Keratinocyte (primary cell): ENCODE measurements around the gene ENTPD8. TPM values are rescaled to one million over a fixed set of nuclear protein-coding genes. Genes with fewer than 3 reads are reported as not detected.

Experiments used
- DNase-seq: peaks from one replicate; pipeline ENCODE4 v3.0.0-alpha.2; 2011; ENCODE audit warnings: low read depth, missing footprints, low spot score
- FAIRE-seq: peaks from 2 replicates; lab custom pipeline; 2011; peaks lifted over from hg19 to GRCh38; lab: Jason Lieb, UNC
- H2AFZ ChIP-seq: 2 replicates; pipeline ENCODE4 v1.6.0; 2012; ENCODE audit warnings: low read length, control low read depth, inconsistent platforms; ENCODE audit not compliant: control insufficient read depth
- H3K27ac ChIP-seq: 2 replicates; pipeline ENCODE4 v1.5.1; 2011; ENCODE audit warnings: low read length; ENCODE audit not compliant: control insufficient read depth, insufficient read depth
- H3K27me3 ChIP-seq: 3 replicates; pipeline ENCODE4 v1.6.0; 2011; ENCODE audit warnings: low read length; ENCODE audit not compliant: control insufficient read depth, insufficient read depth; ENCODE audit errors: extremely low read depth
- H3K36me3 ChIP-seq, 2 experiments: 2 replicates in 1 of 2; 3 replicates in 1 of 2; pipeline ENCODE4 v1.5.1; 2011; ENCODE audit warnings: low read length in 2 of 2, mild to moderate bottlenecking in 1 of 2; ENCODE audit not compliant: control insufficient read depth in 2 of 2, insufficient read depth in 2 of 2; ENCODE audit errors: extremely low read depth in 1 of 2
- H3K4me1 ChIP-seq: 3 replicates; pipeline ENCODE4 v1.5.1; 2011; ENCODE audit warnings: low read length; ENCODE audit not compliant: control insufficient read depth, insufficient read depth; ENCODE audit errors: extremely low read depth
- H3K4me2 ChIP-seq: 3 replicates; pipeline ENCODE4 v1.6.0; 2011; ENCODE audit warnings: low read depth, low read length; ENCODE audit not compliant: control insufficient read depth, insufficient read depth; ENCODE audit errors: extremely low read depth
- H3K4me3 ChIP-seq, 3 experiments: fragments of 200-600 bp in 1 of 3; sonication (generic) in 1 of 3; 2 replicates in 2 of 3; 3 replicates in 1 of 3; pipeline ENCODE4 v1.5.1; 2011 to 2016; ENCODE audit warnings: low read length in 3 of 3, mild to moderate bottlenecking in 3 of 3, control low read depth in 2 of 3, inconsistent platforms in 1 of 3, low read depth in 1 of 3, mixed read lengths in 1 of 3, mixed run types in 1 of 3, moderate library complexity in 1 of 3; ENCODE audit not compliant: control insufficient read depth in 2 of 3, insufficient read depth in 2 of 3; ENCODE audit errors: extremely low read depth in 1 of 3
- H3K79me2 ChIP-seq: 2 replicates; pipeline ENCODE4 v1.6.0; 2012; ENCODE audit warnings: low read length; ENCODE audit not compliant: control insufficient read depth, insufficient read depth
- H3K9ac ChIP-seq: 3 replicates; pipeline ENCODE4 v1.6.0; 2011; ENCODE audit warnings: low read length; ENCODE audit not compliant: control insufficient read depth, insufficient read depth; ENCODE audit errors: extremely low read depth
- H3K9me1 ChIP-seq: 3 replicates; pipeline ENCODE4 v1.6.0; 2011; ENCODE audit warnings: low read length; ENCODE audit not compliant: control insufficient read depth, insufficient read depth; ENCODE audit errors: extremely low read depth
- H3K9me3 ChIP-seq: 2 replicates; pipeline ENCODE4 v1.5.1; 2012; ENCODE audit warnings: low read depth, low read length; ENCODE audit not compliant: control insufficient read depth
- H4K20me1 ChIP-seq: 3 replicates; pipeline ENCODE4 v1.6.0; 2011; ENCODE audit warnings: low read length; ENCODE audit not compliant: control insufficient read depth, insufficient read depth; ENCODE audit errors: extremely low read depth
- CTCF ChIP-seq, 3 experiments: IDR thresholded peaks in 1 of 3; conservative IDR thresholded peaks in 1 of 3; optimal IDR thresholded peaks in 1 of 3; 2 replicates in 2 of 3; 3 replicates in 1 of 3; pipeline versions ENCODE3 to v1.5.1; 2011; ENCODE audit warnings: low read length in 3 of 3, mild to moderate bottlenecking in 3 of 3, moderate library complexity in 2 of 3, control low read depth in 1 of 3, inconsistent platforms in 1 of 3; ENCODE audit not compliant: insufficient read depth in 2 of 3; ENCODE audit errors: extremely low read depth in 1 of 3
- EZH2 ChIP-seq: IDR thresholded peaks from one replicate; pipeline ENCODE4 v1.6.1; 2012; ENCODE audit warnings: inconsistent platforms, mild to moderate bottlenecking, low read length, moderate library complexity
- dilution Hi-C: fragments of 300-500 bp; cut with MboI; formaldehyde crosslinking; loops from one replicate; pipeline ENCODE4 v1.7.0; 2020; ENCODE audit warnings: low sequenced_read_pairs; ENCODE audit not compliant: extremely low pct_ligation_motif_present
- polyA plus RNA-seq, 5 experiments: library from polyadenylated mRNA; depleted of rRNA in 3 of 5; stranded (reverse) in 3 of 5; stranded (forward) in 1 of 5; unstranded in 1 of 5; fragments of >200 nt; gene quantifications; 1 replicate in 1 of 5; 2 replicates in 3 of 5; 3 replicates in 1 of 5; pipeline versions ENCODE4 v1.2.1 to v1.2.3, GENCODE V29; 2011 to 2012; ENCODE audit warnings: missing spikeins in 2 of 5, low read depth in 1 of 5, low replicate concordance in 1 of 5

Gene ENTPD8
- polyA plus RNA-seq, 1 donor (not counting 4 experiments of a cell fraction or from before 2014, with no cell fraction given): not detected

- TF ChIP-seq EZH2 (no peak), CTCF (optimal IDR thresholded peaks at IDR 0.05 in 1 of 3, IDR thresholded peaks at IDR 0.05 in 1 of 3, conservative IDR thresholded peaks at IDR 0.05 in 1 of 3; ENCODE audit: extremely low read depth in 1 of 3, insufficient read depth in 2 of 3, low read length in 3 of 3) (no peak)
- Histone ChIP-seq H3K4me1 (peaks cover 13% of the 10 kb centered on the region), H3K36me3 (no peaks in the 10 kb centered on the region), H3K27ac (no peak overlapping the region), H4K20me1 (no peaks in the 10 kb centered on the region), H3K9ac (no peak overlapping the region), H3K27me3 (peaks cover 3% of the 10 kb centered on the region), H3K9me1 (no peaks in the 10 kb centered on the region), H3K79me2 (no peaks in the 10 kb centered on the region), H2AFZ (no peak overlapping the region), H3K4me2 (no peak overlapping the region), H3K9me3 (no peaks in the 10 kb centered on the region), H3K4me3 (no peak overlapping the region)
- no peak for DNase-seq
- no peak for FAIRE-seq
- dilution Hi-C loops: no loop called here
Measured at GRCh38 chr9:137429546-137429890, 11.6 kb downstream of the ENTPD8 start.

DNA sequence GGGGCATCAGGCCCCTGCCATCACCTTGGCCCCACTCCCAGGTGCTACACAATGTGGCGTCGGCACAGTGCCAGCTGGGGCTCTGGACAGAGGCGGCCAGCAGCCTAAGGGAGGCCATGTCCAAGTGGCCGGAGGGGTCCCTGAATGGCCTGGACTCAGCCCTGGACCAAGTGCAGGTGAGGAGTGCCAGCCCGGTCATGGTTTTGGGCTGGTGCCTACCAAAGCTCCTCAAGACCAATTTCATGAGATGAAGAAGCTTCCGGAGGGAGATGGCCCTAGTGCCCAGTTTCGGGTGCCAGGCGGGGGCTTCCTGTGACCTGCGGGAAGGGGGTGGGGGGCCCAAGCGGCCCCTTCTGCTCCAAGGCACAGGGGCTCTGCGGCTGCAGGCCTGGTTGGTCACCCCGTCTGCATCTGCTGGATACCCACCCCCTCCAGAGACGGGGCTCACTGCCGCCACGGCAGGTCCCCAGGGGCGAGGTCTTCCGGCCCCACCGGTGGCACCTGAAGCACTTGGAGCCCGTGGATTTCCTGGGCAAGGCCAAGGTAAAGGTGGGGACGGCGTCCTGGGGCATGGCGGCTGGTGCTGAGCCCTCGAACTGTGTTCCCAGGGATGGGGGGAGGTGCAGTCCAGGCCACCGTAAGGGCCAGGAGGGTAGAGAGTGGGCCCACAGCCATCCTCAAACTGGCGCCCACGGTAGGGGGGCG is 12.2 kb downstream of the ENTPD8 start:
- Histone ChIP-seq H3K4me2 (no peak overlapping the region), H3K9me3 (no peaks in the 10 kb centered on the region), H2AFZ (no peak overlapping the region), H4K20me1 (no peaks in the 10 kb centered on the region), H3K27ac (no peak overlapping the region), H3K9ac (no peak overlapping the region), H3K79me2 (no peaks in the 10 kb centered on the region), H3K4me1 (peaks cover 18% of the 10 kb centered on the region), H3K36me3 (no peaks in the 10 kb centered on the region), H3K4me3 (no peak overlapping the region), H3K9me1 (no peaks in the 10 kb centered on the region), H3K27me3 (peaks cover 3% of the 10 kb centered on the region)
- no peak for DNase-seq
- FAIRE-seq: no peak
- dilution Hi-C loops: no loop called here
- TF ChIP-seq CTCF (optimal IDR thresholded peaks at IDR 0.05 in 1 of 3, IDR thresholded peaks at IDR 0.05 in 1 of 3, conservative IDR thresholded peaks at IDR 0.05 in 1 of 3; ENCODE audit: extremely low read depth in 1 of 3, insufficient read depth in 2 of 3, low read length in 3 of 3) (no peak), EZH2 (no peak)
